ENCODE data around the gene SNRK.

The SNRK gene

DNA sequence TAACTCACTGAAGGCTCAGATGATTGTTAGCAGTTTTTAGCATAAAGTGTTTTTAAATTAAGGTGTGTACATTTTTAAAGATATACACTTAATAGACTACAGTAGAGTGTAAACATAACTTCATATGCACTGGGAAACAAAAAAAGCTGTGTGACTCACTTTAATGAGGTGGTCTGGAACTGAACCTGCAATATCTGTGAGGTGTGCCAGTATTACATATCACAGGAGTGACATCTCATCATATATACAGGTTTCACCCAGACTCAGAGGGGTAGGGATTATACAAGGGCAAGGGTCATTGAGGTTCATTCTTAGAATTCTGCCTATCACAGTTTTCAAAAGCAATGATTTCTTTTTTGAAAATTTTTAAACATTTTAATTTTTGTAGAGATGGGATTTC lies 7.3 kb upstream of the SNRK start:
- DNase-seq: no peak

- no peak for DNase-seq
Observed at GRCh38 chr3:43279532-43279931, 6.8 kb upstream of the SNRK start.

DNA sequence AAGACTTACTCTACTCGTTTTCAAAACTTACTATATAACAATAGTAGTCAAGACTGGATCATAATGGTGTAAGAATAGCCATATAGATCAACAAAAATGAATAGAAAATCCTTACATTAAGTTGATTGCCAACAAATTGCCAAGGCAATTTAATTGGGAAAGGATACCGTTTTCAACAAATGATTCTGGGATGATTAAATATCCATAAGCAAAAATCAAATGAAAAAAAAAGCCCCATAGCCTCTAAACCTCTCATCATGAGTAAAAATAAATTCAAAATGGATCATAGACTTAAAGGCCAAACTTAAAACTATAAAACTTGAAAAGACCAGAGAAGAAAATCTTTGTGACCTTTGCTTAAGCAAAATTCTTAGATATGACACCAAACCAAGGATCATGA lies 5.3 kb upstream of the SNRK start:
- no peak for DNase-seq

- no peak for DNase-seq
Observed at GRCh38 chr3:43284171-43284570, 2.2 kb upstream of the SNRK start.

DNA sequence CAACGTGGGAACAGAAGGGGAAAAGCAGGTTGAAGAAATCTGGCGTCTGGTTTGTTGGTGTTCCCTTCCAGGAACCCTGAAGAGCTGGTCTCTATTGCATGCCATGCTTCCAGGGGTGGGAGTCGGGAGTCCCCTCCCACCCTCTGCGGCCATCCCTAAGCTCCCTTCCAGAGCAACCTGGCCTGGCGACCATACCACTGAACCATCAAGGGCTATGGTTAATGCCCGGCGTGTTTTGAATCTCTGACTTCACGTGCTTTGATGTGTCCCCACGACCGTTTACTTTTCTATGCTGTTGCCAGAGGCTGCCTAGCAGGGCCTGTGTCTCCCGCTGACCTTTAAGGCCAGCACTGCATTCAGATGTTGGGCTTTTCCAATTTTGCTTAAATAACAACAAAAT lies 696 bp upstream of the SNRK start:
- no peak for DNase-seq

- no peak for DNase-seq
Observed at GRCh38 chr3:43286841-43287499, 630 bp downstream of the SNRK start.

DNA sequence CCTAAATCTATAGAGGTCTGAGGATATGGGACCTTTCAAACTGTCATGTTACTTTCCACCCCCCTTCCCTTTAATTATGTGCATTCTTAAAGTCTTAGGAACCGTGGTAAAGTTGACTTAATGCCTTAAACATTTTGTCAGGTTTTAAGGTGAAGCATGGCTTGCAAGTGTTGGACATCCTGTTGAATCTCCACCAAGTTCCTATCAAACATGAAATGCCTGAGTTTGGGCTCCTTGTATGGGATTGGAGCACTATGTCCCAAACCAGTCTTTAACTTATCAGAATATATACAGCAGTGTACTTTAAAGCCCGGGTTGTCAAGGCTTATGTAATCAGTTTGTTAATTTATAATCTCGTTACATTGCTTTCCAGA lies 1.1 kb downstream of the SNRK start:
- DNase-seq: no peak

GRCh38 chr3:43288366-43288765 lies 2.0 kb downstream of the SNRK start:
- DNase-seq: no peak

- no peak for DNase-seq
Observed at GRCh38 chr3:43288850-43289249, 2.5 kb downstream of the SNRK start.

- DNase-seq: no peak
Observed at GRCh38 chr3:43289401-43289800, 3.1 kb downstream of the SNRK start.

DNA sequence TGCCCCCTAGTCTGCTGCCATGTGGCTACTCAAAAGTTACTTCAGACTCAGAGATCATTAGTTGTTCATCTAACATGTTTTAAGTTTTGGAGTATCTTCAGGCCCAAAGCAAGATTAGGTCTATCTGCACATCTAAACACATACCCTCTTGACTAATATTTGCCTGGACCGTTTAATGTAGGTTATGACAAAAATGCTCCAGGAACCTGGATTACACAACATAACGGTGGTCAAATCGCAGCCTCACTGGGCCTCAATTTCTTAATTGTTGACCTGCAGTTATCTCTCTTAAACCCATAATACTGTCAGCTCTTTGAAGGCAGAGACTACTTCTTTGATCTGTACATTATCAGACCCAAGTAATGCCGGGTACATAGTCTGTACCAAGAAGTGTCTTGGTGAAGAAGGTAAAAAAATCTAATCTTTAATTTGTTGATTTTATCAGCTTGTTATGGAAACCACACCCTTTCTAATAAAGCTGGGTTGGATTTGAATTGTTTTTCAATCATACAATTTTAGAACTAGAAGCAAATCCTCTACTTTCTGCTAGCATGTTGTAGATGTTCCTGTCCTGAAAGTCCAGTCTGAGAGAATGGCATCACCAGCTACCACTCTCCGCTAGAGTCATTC lies 3.6 kb downstream of the SNRK start:
- DNase-seq: no peak

DNA sequence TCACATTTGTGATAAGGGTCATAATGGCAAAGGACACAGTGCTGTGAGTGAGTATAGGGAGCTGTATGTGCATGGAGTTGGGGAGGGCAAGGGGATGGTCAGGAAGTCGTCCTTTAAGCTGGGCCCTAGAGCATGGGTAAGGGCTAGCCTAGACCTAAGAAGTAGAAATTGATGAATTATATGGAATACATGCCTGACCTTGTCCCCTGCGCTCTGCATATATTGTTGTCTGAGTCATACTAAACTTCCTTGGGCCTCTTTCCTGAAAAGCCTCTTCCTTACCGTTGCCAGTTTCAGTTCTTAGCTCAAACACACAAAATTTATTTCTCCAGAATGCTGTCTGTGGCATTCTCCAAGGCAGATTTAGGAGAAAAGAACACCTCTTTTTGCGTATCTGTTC lies 4.6 kb downstream of the SNRK start:
- no peak for DNase-seq

- DNase-seq: no peak
Observed at GRCh38 chr3:43291546-43291945, 5.2 kb downstream of the SNRK start.

DNA sequence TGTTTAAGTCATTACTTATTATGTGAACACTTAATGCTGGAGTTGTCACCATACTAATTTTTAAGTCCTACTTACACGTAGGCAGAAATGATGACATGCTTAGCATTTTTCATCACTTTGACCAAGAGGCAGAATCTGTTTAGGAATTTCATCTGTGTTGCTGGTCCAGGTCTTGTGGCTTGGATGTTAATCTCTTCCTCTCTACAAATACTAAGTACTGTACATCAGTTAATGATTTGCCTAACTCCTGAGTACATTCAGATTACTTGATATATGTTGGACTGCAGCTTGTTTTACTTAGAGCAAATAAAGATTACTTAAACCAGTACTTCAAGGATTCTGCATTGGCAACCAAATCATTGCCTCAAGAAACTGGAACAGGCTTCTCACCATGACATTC lies 8.6 kb downstream of the SNRK start:
- no peak for DNase-seq

GRCh38 chr3:43296565-43296964 lies 10.2 kb downstream of the SNRK start:
- no peak for DNase-seq

GRCh38 chr3:43298292-43298691 lies 12.0 kb downstream of the SNRK start:
- DNase-seq: no peak

DNA sequence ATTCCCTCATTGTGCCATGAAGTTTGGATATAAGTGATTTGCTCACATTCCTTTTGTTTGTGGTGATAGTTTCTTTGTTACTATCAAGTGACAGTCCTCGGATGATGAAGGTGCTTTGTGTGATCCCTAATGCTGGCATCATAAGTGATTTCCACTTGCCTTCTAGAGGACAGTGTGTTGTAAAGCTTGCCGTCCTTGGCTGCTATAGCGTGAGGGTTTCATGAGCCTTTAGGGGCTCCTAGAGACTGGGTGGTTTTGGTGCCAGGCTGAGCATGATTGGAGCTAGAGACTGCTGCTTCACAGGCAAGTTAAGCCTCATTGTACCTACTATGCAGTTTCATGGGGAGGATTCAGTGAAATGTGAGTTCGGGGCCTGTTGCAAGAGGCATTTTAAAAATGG lies 12.4 kb downstream of the SNRK start:
- DNase-seq: no peak

DNA sequence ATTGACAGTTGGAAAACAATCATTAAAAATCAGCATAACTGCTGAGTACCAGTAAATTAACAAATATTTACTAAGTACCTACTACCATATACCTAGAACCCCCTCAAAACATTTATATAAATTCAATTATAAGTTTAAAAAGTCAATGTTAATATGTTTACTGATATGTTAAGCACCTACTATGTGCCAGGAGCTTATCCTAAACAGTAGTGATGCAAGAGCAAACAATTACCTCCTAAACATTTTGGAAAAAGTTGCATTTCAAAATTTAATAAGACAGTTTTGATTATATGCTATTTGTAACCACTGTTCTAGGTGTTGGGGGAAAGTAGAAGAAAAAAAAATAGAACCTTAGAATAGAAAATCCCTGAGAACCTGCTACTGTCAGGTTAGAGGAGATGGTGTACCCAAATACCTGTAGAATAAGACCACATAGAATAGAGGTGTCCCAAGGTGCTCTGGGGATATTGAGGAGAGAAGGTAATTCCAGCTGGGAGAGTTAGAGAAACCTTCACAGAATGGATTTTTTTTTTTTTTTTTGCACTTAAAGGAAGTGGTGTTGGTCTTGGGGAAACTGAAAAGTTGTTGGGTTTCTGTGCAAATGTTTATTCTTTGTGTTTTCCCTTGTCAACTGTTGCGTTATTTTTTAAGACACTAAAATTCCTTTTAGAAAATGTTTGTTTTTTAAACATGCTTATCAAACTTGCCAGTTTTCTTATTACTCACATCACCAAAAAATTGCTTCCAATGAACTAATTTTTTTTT lies 16.0 kb downstream of the SNRK start:
- DNase-seq: no peak

GRCh38 chr3:43304126-43304525 lies 17.8 kb downstream of the SNRK start:
- no peak for DNase-seq

DNA sequence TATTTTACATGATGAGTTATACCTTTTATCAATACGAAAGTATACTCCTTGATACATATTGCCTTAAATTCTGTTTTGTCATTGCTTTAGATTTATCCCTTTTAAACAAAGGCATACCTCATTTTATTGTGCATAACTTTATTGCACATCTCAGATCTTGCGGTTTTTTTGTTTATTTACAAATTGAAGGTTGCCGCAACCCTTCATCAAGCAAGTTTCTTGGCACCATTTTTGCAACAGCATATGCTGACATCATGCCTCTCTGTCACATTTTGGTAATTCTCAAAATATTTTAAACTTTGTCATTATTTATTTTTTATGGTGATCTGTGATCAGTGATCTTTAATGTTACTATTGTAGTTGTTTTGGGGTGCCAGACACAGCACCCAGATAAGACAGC lies 20.9 kb downstream of the SNRK start:
- no peak for DNase-seq

GRCh38 chr3:43307649-43308048 lies 21.3 kb downstream of the SNRK start:
- DNase-seq: no peak

- no peak for DNase-seq
Observed at GRCh38 chr3:43309372-43310305, 23.3 kb downstream of the SNRK start.

GRCh38 chr3:43316783-43317460 lies 30.6 kb downstream of the SNRK start:
- DNase-seq: no peak
